ENCODE results near the gene ENTHD1.
"Not testable (repeated sequence)": the region's sequence is repeated elsewhere in the genome, so short reads cannot be mapped to it uniquely, and the experiment has no call there.

ENTHD1 gene

GRCh38 chr22:39777716-39778454 lies 115.7 kb downstream of the ENTHD1 start:
- no peak for DNase-seq (ENCODE audit: low spot score)

- no peak for DNase-seq (ENCODE audit: low spot score)
These were observed 117.1 kb downstream of the ENTHD1 start for GRCh38 chr22:39776295-39777009.

- no peak for DNase-seq (ENCODE audit: low spot score)
These were observed 119.5 kb downstream of the ENTHD1 start for GRCh38 chr22:39773976-39774539.

- DNase-seq (ENCODE audit: low spot score), result no peak
These were observed 120.1 kb downstream of the ENTHD1 start for GRCh38 chr22:39773503-39773902.

- no peak for DNase-seq (ENCODE audit: low spot score)
These were observed 122.1 kb downstream of the ENTHD1 start for GRCh38 chr22:39771486-39771885.

GRCh38 chr22:39765661-39766060 lies 127.9 kb downstream of the ENTHD1 start:
- DNase-seq (ENCODE audit: low spot score), result no peak

- no peak for DNase-seq (ENCODE audit: low spot score)
These were observed 128.5 kb downstream of the ENTHD1 start for GRCh38 chr22:39765046-39765445.

- DNase-seq (ENCODE audit: low spot score), result no peak
These were observed 130.3 kb downstream of the ENTHD1 start for GRCh38 chr22:39763276-39763675.

- no peak for DNase-seq (ENCODE audit: low spot score)
These were observed 142.8 kb downstream of the ENTHD1 start for GRCh38 chr22:39750759-39751158.

- DNase-seq (ENCODE audit: low spot score), result no peak
These were observed 144.7 kb downstream of the ENTHD1 start for GRCh38 chr22:39748877-39749276.

- DNase-seq (ENCODE audit: low spot score), result no peak
These were observed 146.8 kb downstream of the ENTHD1 start for GRCh38 chr22:39746600-39747262.

- DNase-seq (ENCODE audit: low spot score), result no peak
These were observed 147.8 kb downstream of the ENTHD1 start for GRCh38 chr22:39745789-39746188.

GRCh38 chr22:39744353-39744752 lies 149.2 kb downstream of the ENTHD1 start:
- DNase-seq (ENCODE audit: low spot score), result no peak

GRCh38 chr22:39743935-39744334 lies 149.6 kb downstream of the ENTHD1 start:
- no peak for DNase-seq (ENCODE audit: low spot score)

- no peak for DNase-seq (ENCODE audit: low spot score)
These were observed 154.1 kb downstream of the ENTHD1 start for GRCh38 chr22:39739338-39740027.

GRCh38 chr22:39738746-39739145 lies 154.8 kb downstream of the ENTHD1 start:
- DNase-seq (ENCODE audit: low spot score), result no peak

- no peak for DNase-seq (ENCODE audit: low spot score)
These were observed 157.8 kb downstream of the ENTHD1 start for GRCh38 chr22:39735776-39736175.

- no peak for DNase-seq (ENCODE audit: low spot score)
These were observed 158.7 kb downstream of the ENTHD1 start for GRCh38 chr22:39734866-39735265.

- DNase-seq (ENCODE audit: low spot score), result not testable (repeated sequence)
These were observed 159.5 kb downstream of the ENTHD1 start for GRCh38 chr22:39734046-39734445.

- DNase-seq (ENCODE audit: low spot score), result no peak
These were observed 160.4 kb downstream of the ENTHD1 start for GRCh38 chr22:39733191-39733590.

- DNase-seq (ENCODE audit: low spot score), result no peak
These were observed 160.9 kb downstream of the ENTHD1 start for GRCh38 chr22:39732625-39733024.

All from ecto neural progenitor cell (in vitro differentiated cells).